ENCODE measurements around the gene CLSTN1. TPM values are rescaled to one million over a fixed set of nuclear protein-coding genes. Genes with fewer than 3 reads are reported as not detected.
A peak's percentile ranks its signal among the peaks of the same experiment; 100 is the strongest.

The CLSTN1 gene
- total RNA-seq, 1 donor from 2014 or later = 75.4 TPM

DNA sequence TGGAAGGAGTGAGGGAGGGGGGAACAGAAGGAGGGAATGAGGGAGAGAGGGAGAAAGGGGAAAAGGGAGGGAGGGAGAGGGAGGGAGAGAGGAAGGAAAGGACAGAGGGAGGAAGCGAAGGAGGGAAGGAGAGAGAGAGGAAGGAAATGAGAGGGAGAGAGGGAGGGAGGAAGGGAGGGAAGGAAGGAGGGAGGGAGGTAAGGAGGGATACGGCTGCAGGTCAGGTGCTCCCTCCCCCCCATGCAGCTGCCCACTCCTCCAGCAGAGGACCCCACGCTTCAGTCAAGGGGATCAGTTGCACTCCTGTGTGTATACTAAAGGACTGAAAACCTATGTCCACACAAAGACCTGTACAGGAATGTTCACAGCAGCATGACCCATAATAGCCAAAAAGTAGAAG is 54.8 kb downstream of the CLSTN1 start:
- H3K27ac ChIP-seq = no peak overlapping the region
- no peak overlapping the region for H3K4me2 ChIP-seq
- H3K27me3 Mint-ChIP-seq (ENCODE audit: insufficient read depth, low read depth) = peaks cover 2% of the 10 kb centered on the region
- H4K20me1 ChIP-seq (ENCODE audit: low read depth) = peaks cover 54% of the 10 kb centered on the region
- TF ChIP-seq EZH2phosphoT487 (IDR thresholded peaks at IDR 0.05) = no peak
- TF ChIP-seq, protein P1, sequence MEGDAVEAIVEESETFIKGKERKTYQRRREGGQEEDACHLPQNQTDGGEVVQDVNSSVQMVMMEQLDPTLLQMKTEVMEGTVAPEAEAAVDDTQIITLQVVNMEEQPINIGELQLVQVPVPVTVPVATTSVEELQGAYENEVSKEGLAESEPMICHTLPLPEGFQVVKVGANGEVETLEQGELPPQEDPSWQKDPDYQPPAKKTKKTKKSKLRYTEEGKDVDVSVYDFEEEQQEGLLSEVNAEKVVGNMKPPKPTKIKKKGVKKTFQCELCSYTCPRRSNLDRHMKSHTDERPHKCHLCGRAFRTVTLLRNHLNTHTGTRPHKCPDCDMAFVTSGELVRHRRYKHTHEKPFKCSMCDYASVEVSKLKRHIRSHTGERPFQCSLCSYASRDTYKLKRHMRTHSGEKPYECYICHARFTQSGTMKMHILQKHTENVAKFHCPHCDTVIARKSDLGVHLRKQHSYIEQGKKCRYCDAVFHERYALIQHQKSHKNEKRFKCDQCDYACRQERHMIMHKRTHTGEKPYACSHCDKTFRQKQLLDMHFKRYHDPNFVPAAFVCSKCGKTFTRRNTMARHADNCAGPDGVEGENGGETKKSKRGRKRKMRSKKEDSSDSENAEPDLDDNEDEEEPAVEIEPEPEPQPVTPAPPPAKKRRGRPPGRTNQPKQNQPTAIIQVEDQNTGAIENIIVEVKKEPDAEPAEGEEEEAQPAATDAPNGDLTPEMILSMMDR (IDR thresholded peaks at IDR 0.05) = no peak
- no peak for TF ChIP-seq EZH2 (IDR thresholded peaks at IDR 0.05)
- no peak overlapping the region for H3K27ac Mint-ChIP-seq
- no peak overlapping the region for H2AFZ ChIP-seq (replicated peaks)
- peaks cover 15% of the 10 kb centered on the region for H3K4me1 Mint-ChIP-seq
- no peak for DNase-seq (ENCODE audit: low spot score)
- H3K4me3 ChIP-seq = no peak overlapping the region
- H3K9ac ChIP-seq = no peak overlapping the region
- peaks cover 13% of the 10 kb centered on the region for H3K36me3 Mint-ChIP-seq
- peaks cover 4% of the 10 kb centered on the region for H3K36me3 ChIP-seq
- peaks cover 28% of the 10 kb centered on the region for H3F3A ChIP-seq (ENCODE audit: low read depth)
- peaks cover 3% of the 10 kb centered on the region for H3K4me1 ChIP-seq
- H3K9me3 Mint-ChIP-seq = no peaks in the 10 kb centered on the region
- no peaks in the 10 kb centered on the region for H3K27me3 ChIP-seq
- H3K79me2 ChIP-seq (ENCODE audit: low read depth) = peaks cover 73% of the 10 kb centered on the region
- H3K4me3 Mint-ChIP-seq = no peak overlapping the region
- no peaks in the 10 kb centered on the region for H3K9me3 ChIP-seq (ENCODE audit: low read depth)

DNA sequence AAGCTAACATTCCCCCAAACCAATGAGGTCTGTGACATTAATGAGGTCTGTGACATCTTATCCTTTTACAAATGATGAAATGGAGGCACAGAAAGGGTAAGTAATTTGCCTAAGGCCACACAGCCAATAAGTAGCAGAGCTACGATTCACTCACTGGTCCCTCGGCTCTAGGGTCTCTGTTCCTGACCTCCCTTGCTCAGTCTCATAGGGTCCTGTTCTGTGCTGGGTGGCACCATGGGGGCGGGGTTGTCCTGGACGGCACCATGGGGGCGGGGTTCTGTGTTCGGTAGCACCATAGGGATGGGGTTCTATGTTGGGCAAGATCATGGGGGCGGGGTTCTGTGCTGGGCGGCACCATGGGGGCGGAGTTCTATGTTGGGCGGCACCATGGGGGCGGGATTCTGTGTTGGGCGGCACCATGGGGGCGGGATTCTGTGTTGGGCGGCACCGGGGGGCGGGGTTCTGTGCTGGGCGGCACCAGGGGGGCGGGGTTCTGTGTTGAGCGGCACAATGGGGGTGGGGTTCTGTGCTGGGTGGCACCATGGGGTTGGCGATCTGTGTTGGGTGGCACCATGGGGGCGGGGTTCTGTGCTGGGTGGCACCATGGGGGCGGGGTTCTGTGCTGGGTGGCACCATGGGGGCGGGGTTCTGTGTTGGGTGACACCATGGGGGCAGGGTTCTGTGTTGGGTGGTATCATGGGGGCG is 55.6 kb downstream of the CLSTN1 start:
- Histone ChIP-seq H4K20me1 (ENCODE audit: low read depth) (peaks cover 56% of the 10 kb centered on the region), H3K27ac (no peak overlapping the region), H3K27me3 (no peaks in the 10 kb centered on the region), H3K36me3 (peaks cover 4% of the 10 kb centered on the region), H3K9me3 (ENCODE audit: low read depth) (no peaks in the 10 kb centered on the region), H3K79me2 (ENCODE audit: low read depth) (peaks cover 73% of the 10 kb centered on the region), H3F3A (ENCODE audit: low read depth) (peaks cover 28% of the 10 kb centered on the region), H3K4me2 (no peak overlapping the region), H3K9ac (no peak overlapping the region), H3K4me3 (no peak overlapping the region), H3K4me1 (peaks cover 3% of the 10 kb centered on the region), H2AFZ (replicated peaks) (no peak overlapping the region)
- no peak for DNase-seq (ENCODE audit: low spot score)
- H3K27ac Mint-ChIP-seq = no peak overlapping the region
- H3K9me3 Mint-ChIP-seq = no peaks in the 10 kb centered on the region
- H3K27me3 Mint-ChIP-seq (ENCODE audit: insufficient read depth, low read depth) = peaks cover 2% of the 10 kb centered on the region
- TF ChIP-seq EZH2phosphoT487 (IDR thresholded peaks at IDR 0.05) = no peak
- TF ChIP-seq, protein P1 (IDR thresholded peaks at IDR 0.05) = no peak
- no peak for TF ChIP-seq EZH2 (IDR thresholded peaks at IDR 0.05)
- no peak overlapping the region for H3K4me3 Mint-ChIP-seq
- peaks cover 16% of the 10 kb centered on the region for H3K36me3 Mint-ChIP-seq
- peaks cover 15% of the 10 kb centered on the region for H3K4me1 Mint-ChIP-seq

DNA sequence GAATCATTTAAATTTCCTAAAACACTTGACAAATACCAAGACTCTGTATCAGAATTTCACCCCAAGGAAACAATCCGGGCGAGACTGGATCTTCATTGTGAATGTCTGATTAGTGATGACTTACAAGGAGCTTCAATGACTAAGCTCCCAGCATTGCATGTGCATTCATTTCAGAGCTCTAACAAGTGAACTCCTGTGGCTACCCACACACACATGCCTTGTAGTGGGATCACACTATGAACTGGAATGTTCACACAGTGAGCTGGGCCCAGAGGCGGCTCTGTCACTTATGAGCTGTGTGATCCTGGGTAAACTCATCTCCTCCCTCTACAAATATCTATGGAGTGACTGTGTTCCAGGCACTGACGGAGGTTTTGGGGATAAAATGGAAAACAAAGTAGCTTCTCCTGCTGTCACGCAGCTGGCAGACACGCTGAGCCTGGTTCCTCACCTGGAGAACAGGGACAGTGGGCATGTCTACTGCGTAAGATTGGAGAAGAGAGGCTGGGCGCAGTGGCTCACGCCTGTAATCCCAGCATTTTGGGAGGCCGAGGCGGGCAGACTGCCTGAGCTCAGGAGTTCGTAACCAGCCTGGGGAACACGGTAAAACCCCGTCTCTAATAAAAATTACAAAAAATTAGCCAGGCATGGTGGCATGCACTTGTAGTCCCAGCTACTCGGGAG is 56.9 kb downstream of the CLSTN1 start:
- H3K36me3 ChIP-seq = no peaks in the 10 kb centered on the region
- H3K27ac ChIP-seq = no peak overlapping the region
- H3K4me2 ChIP-seq = no peak overlapping the region
- Mint-ChIP-seq H3K4me1 (peaks cover 15% of the 10 kb centered on the region), H3K27me3 (ENCODE audit: insufficient read depth, low read depth) (peaks cover 2% of the 10 kb centered on the region), H3K27ac (peak overlapping the region; percentile 65), H3K4me3 (no peak overlapping the region), H3K9me3 (no peaks in the 10 kb centered on the region), H3K36me3 (peaks cover 11% of the 10 kb centered on the region)
- H3K9me3 ChIP-seq (ENCODE audit: low read depth) = no peaks in the 10 kb centered on the region
- H3K4me1 ChIP-seq = peaks cover 3% of the 10 kb centered on the region
- H3K4me3 ChIP-seq = no peak overlapping the region
- no peaks in the 10 kb centered on the region for H3K27me3 ChIP-seq
- H4K20me1 ChIP-seq (ENCODE audit: low read depth) = peaks cover 61% of the 10 kb centered on the region
- H3K9ac ChIP-seq = no peak overlapping the region
- DNase-seq (ENCODE audit: low spot score) = no peak
- no peak overlapping the region for H2AFZ ChIP-seq (replicated peaks)
- peaks cover 76% of the 10 kb centered on the region for H3K79me2 ChIP-seq (ENCODE audit: low read depth)
- TF ChIP-seq, protein P1 (IDR thresholded peaks at IDR 0.05) = no peak
- TF ChIP-seq EZH2phosphoT487 (IDR thresholded peaks at IDR 0.05) = no peak
- no peak for TF ChIP-seq EZH2 (IDR thresholded peaks at IDR 0.05)
- peaks cover 22% of the 10 kb centered on the region for H3F3A ChIP-seq (ENCODE audit: low read depth)

Data from neural progenitor cell (in vitro differentiated cells).